GM12878 (cell line): ENCODE data around the gene ATP2C1. TPM values are rescaled to one million over a fixed set of nuclear protein-coding genes. Genes with fewer than 3 reads are reported as not detected.

ENCODE experiments used
- ATAC-seq: fragments of 200-7000 bp; cut with Tn5 transposase; 3 replicates; pipeline ENCODE4 v1.9.1; 2020; ENCODE audit warnings: mild to moderate bottlenecking, moderate library complexity
- BruUV-seq: library from RNA; stranded (reverse); fragments of 400-500 nt; replicated peaks from 2 replicates; lab custom pipeline; 2021; lab: Mats Ljungman, UMichigan
- CTCF ChIA-PET: fragments of 300-600 bp; sonication (Branson Sonifier 250); formaldehyde crosslinking; extraction: SDS; loops from one replicate; lab custom pipeline; 2021; ENCODE audit warnings: inconsistent platforms; lab: Yijun Ruan, JAX
- POLR2A ChIA-PET: fragments of 350-600 bp; formaldehyde crosslinking; extraction: SDS; loops from one replicate; lab custom pipeline; 2021; ENCODE audit warnings: inconsistent platforms; lab: Charles Lee
- RAD21 ChIA-PET: fragments of 300-600 bp; sonication (Branson Sonifier 250); formaldehyde crosslinking; loops from one replicate; lab custom pipeline; 2023; ENCODE audit warnings: antibody characterized with exemption; ENCODE audit not compliant: unreplicated experiment; lab: Charles Lee
- SMC1A ChIA-PET: fragments of 300-600 bp; sonication (Branson Sonifier 250); formaldehyde crosslinking; loops from one replicate; lab custom pipeline; 2023; ENCODE audit not compliant: unreplicated experiment, uncharacterized antibody; lab: Charles Lee
- DNase-seq: peaks from one replicate; pipeline ENCODE4 v3.0.0-alpha.2; 2011; ENCODE audit warnings: low read depth, low spot score
- FAIRE-seq: peaks from 3 replicates; lab custom pipeline; 2011; peaks lifted over from hg19 to GRCh38; lab: Jason Lieb, UNC
- H2AFZ ChIP-seq: 2 replicates; pipeline ENCODE4 v1.6.0; 2011; ENCODE audit warnings: low read depth, low read length, control low read depth; ENCODE audit not compliant: control insufficient read depth
- H3K27ac ChIP-seq: 2 replicates; pipeline ENCODE4 v1.5.1; 2011; ENCODE audit warnings: control low read depth; ENCODE audit not compliant: control insufficient read depth, insufficient read depth
- H3K27me3 ChIP-seq, 2 experiments: replicated peaks in 1 of 2; 2 replicates each; pipeline versions ENCODE4 v1.6.0 to v1.6.1; 2011; ENCODE audit warnings: low read length in 1 of 2; ENCODE audit not compliant: control insufficient read depth in 2 of 2, insufficient read depth in 2 of 2
- H3K36me3 ChIP-seq, 2 experiments: 2 replicates each; pipeline ENCODE4 v1.5.1; 2011; ENCODE audit warnings: low read length in 1 of 2; ENCODE audit not compliant: control insufficient read depth in 2 of 2, insufficient read depth in 2 of 2
- H3K4me1 ChIP-seq: 2 replicates; pipeline ENCODE4 v1.6.1; 2011; ENCODE audit warnings: mild to moderate bottlenecking, low read length, moderate library complexity, mixed read lengths; ENCODE audit not compliant: control insufficient read depth, insufficient read depth
- H3K4me2 ChIP-seq: 2 replicates; pipeline ENCODE4 v1.6.0; 2011; ENCODE audit warnings: control low read depth; ENCODE audit not compliant: control insufficient read depth, insufficient read depth
- H3K4me3 ChIP-seq: fragments of 200-600 bp; sonication (generic); 2 replicates; pipeline ENCODE4 v1.5.1; 2016
- H3K79me2 ChIP-seq: 2 replicates; pipeline ENCODE4 v1.6.0; 2011; ENCODE audit warnings: low read length; ENCODE audit not compliant: control insufficient read depth, insufficient read depth
- H3K9ac ChIP-seq: 2 replicates; pipeline ENCODE4 v1.8.0; 2011; ENCODE audit warnings: low read length, control low read depth, mixed read lengths; ENCODE audit not compliant: control insufficient read depth, insufficient read depth
- H3K9me3 ChIP-seq: replicated peaks from 3 replicates; pipeline ENCODE4 v1.5.1; 2011; ENCODE audit warnings: mild to moderate bottlenecking, low read length; ENCODE audit not compliant: control insufficient read depth, insufficient read depth
- H4K20me1 ChIP-seq: 2 replicates; pipeline ENCODE4 v1.6.0; 2011; ENCODE audit not compliant: control insufficient read depth, insufficient read depth
- MEF2A ChIP-seq: IDR thresholded peaks from 2 replicates; pipeline ENCODE4 v1.6.1; 2011; ENCODE audit warnings: low read depth, mild to moderate bottlenecking, low read length, moderate library complexity; ENCODE audit not compliant: insufficient read depth
- MEF2B ChIP-seq: fragments of 450-650 bp; IDR thresholded peaks from 2 replicates; pipeline ENCODE4 v1.6.1; 2018; ENCODE audit warnings: mild to moderate bottlenecking, moderate library complexity; ENCODE audit not compliant: partially characterized antibody, poor library complexity, severe bottlenecking
- NBN ChIP-seq: fragments of 450-650 bp; IDR thresholded peaks from 2 replicates; pipeline ENCODE4 v1.6.1; 2016
- NFIC ChIP-seq: IDR thresholded peaks from 2 replicates; pipeline ENCODE4 v1.6.1; 2012; ENCODE audit warnings: low read depth, mild to moderate bottlenecking, inconsistent platforms, low read length, moderate library complexity
- NRF1 ChIP-seq: conservative IDR thresholded peaks from 2 replicates; pipeline ENCODE4 v1.6.1; 2011; ENCODE audit warnings: mild to moderate bottlenecking, low read depth, low read length, improper control_type of control experiment
- RAD21 ChIP-seq: IDR thresholded peaks from 2 replicates; pipeline ENCODE4 v1.6.1; 2011; ENCODE audit warnings: mild to moderate bottlenecking, low read depth, low read length, moderate library complexity; ENCODE audit not compliant: insufficient read depth
- WGBS: methylation state at CpG from one replicate; pipeline ENCODE4 v1.1.6; 2016; ENCODE audit warnings: low lambda C conversion rate; ENCODE audit not compliant: insufficient replicate concordance, insufficient coverage; ENCODE audit errors: missing lambda C conversion rate; 5-methylcytosine and 5-hydroxymethylcytosine counted together
- in situ Hi-C: fragments of 300-500 bp; cut with MboI; formaldehyde crosslinking; loops from 9 replicates; pipeline ENCODE4 v1.14.3; 2018; ENCODE audit warnings: mixed read lengths
- intact Hi-C: fragments of 100-400 bp; cut with micrococcal nuclease; formaldehyde crosslinking; loops from one replicate; pipeline ENCODE4 v1.14.2; 2022; ENCODE audit not compliant: unreplicated experiment
- polyA plus RNA-seq, 11 experiments: library from polyadenylated mRNA; depleted of rRNA in 4 of 11; unstranded in 6 of 11; stranded (reverse) in 5 of 11; fragments of >200 nt; fragmentation: Nextera tagmentation in 4 of 11; fragmentation: Illumina TruSeq in 1 of 11; extraction: Ambion mirVana in 4 of 11; extraction: Trizol in 1 of 11; gene quantifications; 1 replicate in 1 of 11; 2 replicates in 10 of 11; pipeline versions ENCODE4 v1.2.1 to v1.2.3, GENCODE V29; 2011 to 2016; ENCODE audit warnings: inconsistent platforms in 2 of 11, missing spikeins in 2 of 11, low read depth in 1 of 11
- total RNA-seq, 4 experiments: library from RNA; depleted of rRNA in 3 of 4; stranded (reverse); fragments of >200 nt in 3 of 4; fragmentation: Illumina TruSeq in 1 of 4; extraction: Trizol in 1 of 4; gene quantifications; 2 replicates each; pipeline versions ENCODE4 v1.2.1 to v1.2.3, GENCODE V29; 2013 to 2021
- TF ChIP-seq, protein P1 (sequence below): fragments of 450-650 bp; IDR thresholded peaks from 2 replicates; pipeline ENCODE4 v1.6.1; 2017; ENCODE audit warnings: borderline replicate concordance
- TF ChIP-seq, protein P2 (sequence below): fragments of 450-650 bp; formaldehyde crosslinking; IDR thresholded peaks from 2 replicates; pipeline ENCODE4 v1.4.0; 2022; ENCODE audit warnings: mild to moderate bottlenecking, moderate library complexity

ATP2C1 gene
- total and polyA plus RNA-seq, 10 of the 15 experiments (the other 5 are each of a cell fraction or from before 2014, with no cell fraction given): 20.6 to 116 (median 55.1) TPM

DNA sequence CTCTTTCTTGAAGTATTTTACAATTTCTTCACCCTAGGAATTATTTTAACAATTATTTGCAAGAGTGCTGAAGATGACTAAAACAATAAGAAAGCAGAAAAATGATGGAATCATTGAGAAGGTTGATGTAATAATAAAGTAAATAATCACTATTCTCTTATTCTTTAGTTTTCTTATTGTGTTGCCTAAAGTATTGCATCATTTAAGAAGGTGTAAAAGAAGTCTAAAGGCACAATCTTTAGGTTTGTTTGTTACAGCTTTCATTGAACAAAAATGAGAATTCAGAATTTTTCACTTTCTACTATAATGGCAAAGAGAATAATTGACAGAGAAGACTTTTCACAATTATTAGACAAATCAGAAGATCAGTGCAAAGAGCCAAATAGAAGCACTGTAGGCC lies 67.6 kb downstream of the ATP2C1 start (continued):
- TF ChIP-seq, protein P1, sequence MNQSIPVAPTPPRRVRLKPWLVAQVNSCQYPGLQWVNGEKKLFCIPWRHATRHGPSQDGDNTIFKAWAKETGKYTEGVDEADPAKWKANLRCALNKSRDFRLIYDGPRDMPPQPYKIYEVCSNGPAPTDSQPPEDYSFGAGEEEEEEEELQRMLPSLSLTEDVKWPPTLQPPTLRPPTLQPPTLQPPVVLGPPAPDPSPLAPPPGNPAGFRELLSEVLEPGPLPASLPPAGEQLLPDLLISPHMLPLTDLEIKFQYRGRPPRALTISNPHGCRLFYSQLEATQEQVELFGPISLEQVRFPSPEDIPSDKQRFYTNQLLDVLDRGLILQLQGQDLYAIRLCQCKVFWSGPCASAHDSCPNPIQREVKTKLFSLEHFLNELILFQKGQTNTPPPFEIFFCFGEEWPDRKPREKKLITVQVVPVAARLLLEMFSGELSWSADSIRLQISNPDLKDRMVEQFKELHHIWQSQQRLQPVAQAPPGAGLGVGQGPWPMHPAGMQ: no peak
- TF ChIP-seq, protein P2, sequence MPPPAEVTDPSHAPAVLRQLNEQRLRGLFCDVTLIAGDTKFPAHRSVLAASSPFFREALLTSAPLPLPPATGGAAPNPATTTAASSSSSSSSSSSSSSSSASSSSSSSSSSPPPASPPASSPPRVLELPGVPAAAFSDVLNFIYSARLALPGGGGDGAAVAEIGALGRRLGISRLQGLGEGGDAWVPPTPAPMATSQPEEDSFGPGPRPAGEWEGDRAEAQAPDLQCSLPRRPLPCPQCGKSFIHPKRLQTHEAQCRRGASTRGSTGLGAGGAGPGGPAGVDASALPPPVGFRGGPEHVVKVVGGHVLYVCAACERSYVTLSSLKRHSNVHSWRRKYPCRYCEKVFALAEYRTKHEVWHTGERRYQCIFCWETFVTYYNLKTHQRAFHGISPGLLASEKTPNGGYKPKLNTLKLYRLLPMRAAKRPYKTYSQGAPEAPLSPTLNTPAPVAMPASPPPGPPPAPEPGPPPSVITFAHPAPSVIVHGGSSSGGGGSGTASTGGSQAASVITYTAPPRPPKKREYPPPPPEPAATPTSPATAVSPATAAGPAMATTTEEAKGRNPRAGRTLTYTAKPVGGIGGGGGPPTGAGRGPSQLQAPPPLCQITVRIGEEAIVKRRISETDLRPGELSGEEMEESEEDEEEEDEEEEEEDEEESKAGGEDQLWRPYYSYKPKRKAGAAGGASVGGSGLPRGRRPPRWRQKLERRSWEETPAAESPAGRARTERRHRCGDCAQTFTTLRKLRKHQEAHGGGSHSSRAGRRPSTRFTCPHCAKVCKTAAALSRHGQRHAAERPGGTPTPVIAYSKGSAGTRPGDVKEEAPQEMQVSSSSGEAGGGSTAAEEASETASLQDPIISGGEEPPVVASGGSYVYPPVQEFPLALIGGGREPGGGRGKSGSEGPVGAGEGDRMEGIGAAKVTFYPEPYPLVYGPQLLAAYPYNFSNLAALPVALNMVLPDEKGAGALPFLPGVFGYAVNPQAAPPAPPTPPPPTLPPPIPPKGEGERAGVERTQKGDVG (CRISPR knock-in tag): no peak
- TF ChIP-seq MEF2B (no peak), RAD21 (no peak), NFIC (no peak), MEF2A (no peak)

DNA sequence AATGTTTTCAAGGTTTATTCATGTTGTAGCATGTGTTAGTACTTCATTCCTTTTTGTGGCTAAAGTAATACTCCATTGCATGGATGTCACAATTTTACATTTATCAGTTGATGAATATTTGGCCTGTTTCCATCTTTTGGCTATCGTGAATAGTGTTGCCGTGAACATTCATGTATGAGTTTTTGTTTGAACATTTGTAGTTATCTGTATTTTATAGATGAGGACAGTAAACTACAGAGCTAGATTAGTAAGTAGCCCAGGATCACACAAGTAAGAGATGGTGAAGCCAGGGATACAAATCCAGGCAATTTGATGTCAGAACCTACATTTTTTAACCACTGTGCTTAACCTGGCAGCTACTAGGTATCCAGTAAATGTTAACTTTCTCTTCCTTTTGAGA lies 69.6 kb downstream of the ATP2C1 start:
- H3K4me3 ChIP-seq: no peak overlapping the region
- ChIA-PET SMC1A (interaction anchor here (1.4 kb wide), 1 partner anchor 13 kb away, joined by 6 read pairs; no protein-coding TSS in a partner anchor), CTCF (interaction anchor here (0.8 to 1.0 kb wide), 2 partner anchors 70 to 203 kb away, joined by 3 to 5 read pairs; partner anchors contain the start of gene ATP2C1), RAD21 (no interaction called here), POLR2A (no interaction called here)
- peak; percentile 81 for FAIRE-seq
- in situ Hi-C loops (no loop called here), intact Hi-C loops (no loop called here)
- no peaks in the 10 kb centered on the region for H3K9me3 ChIP-seq
- no peaks in the 10 kb centered on the region for H3K79me2 ChIP-seq
- H3K4me2 ChIP-seq: no peak overlapping the region
- BruUV-seq: no TSS peak
- TF ChIP-seq NRF1 (no peak), NBN (no peak)
- WGBS: 95% methylated on average over 2 of the region's 2 CpGs
- ATAC-seq: no peak
- no peaks in the 10 kb centered on the region for H3K4me1 ChIP-seq
- no peak overlapping the region for H3K9ac ChIP-seq
- H2AFZ ChIP-seq: no peak overlapping the region
- DNase-seq: no peak
- H3K27me3 ChIP-seq: no peaks in the 10 kb centered on the region
- H3K27ac ChIP-seq: no peak overlapping the region
- peaks cover 2 to 18% of the 10 kb centered on the region in 2 experiments for H3K36me3 ChIP-seq
- H4K20me1 ChIP-seq: no peaks in the 10 kb centered on the region
